Amniotic stem cell (primary cell): ENCODE measurements around the gene PHF20.
"Not testable (repeated sequence)": the region's sequence is repeated elsewhere in the genome, so short reads cannot be mapped to it uniquely, and the experiment has no call there.

ENCODE experiments used
- DNase-seq: peaks from one replicate; lab custom pipeline; 2025; lab: John Stamatoyannopoulos, UW

PHF20 gene

DNA sequence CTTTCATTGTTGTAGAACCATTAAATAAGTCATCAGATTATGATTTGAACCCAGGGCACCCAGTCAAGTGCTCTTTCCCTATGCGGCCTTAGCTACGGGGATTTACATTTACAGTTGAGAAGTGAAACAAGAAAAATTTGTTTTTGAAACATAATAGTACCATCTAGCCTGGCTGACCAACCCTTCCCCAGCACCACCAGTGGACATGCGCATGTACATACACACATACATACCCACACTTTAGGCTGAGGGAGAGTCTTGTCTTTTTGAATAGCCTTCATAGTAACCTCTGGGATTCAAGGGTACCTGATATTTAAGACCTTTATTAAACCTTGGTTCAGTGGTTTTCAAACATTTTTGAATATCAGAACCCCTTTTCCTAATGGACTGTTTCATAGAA lies 148.7 kb downstream of the PHF20 start:
- no peak for DNase-seq

- no peak for DNase-seq
Observed at GRCh38 chr20:35929301-35929700, 157.5 kb downstream of the PHF20 start.

- DNase-seq, result no peak
Observed at GRCh38 chr20:35934050-35934449, 162.2 kb downstream of the PHF20 start.

- no peak for DNase-seq
Observed at GRCh38 chr20:35939264-35939663, 167.4 kb downstream of the PHF20 start.

DNA sequence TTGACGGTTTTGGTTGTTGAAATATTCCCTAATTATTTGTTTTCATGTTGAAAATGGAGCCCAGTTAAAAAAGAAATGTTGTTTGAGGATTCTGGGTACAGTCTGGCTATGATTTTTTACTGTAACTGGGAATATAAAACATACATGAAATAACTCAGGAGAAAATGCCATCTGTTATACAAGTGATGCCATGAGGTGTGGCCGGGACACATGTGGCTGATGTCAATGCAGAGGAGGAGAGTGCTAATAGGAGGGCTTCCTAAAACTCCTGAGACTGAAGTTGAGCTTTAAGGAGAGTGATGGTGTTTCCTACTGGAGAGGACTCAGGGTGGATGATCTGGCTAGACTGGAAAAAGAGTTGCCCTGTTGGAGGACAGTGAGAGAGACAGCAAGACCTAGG lies 169.8 kb downstream of the PHF20 start:
- no peak for DNase-seq

DNA sequence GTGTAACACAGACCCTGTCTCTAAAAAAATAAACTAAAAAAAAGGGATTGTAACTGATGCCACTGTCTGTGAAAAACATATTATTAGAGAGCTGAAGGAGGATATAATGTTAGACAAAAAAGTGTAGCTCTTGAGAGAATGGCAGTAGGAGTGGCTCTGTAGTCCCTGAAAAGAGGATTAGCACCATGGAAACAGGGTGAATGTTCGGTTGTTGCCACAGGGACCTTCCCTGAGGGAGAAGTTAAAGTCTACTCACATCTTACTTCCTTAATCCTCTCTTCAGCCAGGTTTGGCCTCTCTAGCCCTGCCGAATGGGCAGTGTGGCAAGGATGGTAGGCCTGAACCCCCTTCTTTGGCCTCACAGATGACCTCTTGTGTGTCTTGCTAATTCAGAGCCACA lies 170.4 kb downstream of the PHF20 start:
- DNase-seq, result no peak

- no peak for DNase-seq
Observed at GRCh38 chr20:35947489-35947888, 175.7 kb downstream of the PHF20 start.

- DNase-seq, result no peak
Observed at GRCh38 chr20:35947907-35948306, 176.1 kb downstream of the PHF20 start.

DNA sequence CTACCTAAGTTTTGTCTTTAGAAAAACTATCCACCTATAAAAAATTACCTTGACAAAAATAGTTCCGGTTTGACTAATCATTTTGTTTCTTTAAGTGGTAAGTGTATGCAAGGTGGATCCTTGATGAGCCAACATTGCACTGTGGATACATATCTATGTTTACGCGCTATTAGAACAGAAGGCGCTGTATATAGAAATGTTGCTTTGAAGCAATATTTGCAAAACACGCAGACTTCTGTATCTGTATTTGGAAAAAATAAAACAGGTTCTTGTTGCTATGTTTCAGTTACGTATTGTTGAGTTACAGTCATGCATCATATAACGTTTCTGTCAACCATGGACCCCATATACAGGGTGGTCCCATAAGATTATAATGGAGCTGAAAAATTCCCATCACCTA lies 178.3 kb downstream of the PHF20 start:
- no peak for DNase-seq

DNA sequence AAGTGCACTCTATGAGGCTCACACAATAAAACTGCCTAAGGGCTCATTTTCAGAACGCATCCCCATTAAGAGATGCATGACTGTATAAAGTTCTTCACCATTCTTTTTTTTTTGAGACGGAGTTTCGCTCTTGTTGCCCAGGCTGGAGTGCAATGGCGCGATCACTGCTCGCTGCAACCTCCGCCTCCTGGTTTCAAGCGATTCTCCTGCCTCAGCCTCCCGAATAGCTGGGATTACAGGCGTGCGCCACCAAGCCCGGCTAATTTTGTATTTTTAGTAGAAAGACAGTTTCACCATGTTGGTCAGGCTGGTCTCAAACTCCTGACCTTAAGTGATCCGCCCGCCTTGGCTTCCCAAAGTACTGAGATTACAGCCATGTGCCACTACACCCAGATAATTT lies 180.3 kb downstream of the PHF20 start:
- not testable (repeated sequence) for DNase-seq

DNA sequence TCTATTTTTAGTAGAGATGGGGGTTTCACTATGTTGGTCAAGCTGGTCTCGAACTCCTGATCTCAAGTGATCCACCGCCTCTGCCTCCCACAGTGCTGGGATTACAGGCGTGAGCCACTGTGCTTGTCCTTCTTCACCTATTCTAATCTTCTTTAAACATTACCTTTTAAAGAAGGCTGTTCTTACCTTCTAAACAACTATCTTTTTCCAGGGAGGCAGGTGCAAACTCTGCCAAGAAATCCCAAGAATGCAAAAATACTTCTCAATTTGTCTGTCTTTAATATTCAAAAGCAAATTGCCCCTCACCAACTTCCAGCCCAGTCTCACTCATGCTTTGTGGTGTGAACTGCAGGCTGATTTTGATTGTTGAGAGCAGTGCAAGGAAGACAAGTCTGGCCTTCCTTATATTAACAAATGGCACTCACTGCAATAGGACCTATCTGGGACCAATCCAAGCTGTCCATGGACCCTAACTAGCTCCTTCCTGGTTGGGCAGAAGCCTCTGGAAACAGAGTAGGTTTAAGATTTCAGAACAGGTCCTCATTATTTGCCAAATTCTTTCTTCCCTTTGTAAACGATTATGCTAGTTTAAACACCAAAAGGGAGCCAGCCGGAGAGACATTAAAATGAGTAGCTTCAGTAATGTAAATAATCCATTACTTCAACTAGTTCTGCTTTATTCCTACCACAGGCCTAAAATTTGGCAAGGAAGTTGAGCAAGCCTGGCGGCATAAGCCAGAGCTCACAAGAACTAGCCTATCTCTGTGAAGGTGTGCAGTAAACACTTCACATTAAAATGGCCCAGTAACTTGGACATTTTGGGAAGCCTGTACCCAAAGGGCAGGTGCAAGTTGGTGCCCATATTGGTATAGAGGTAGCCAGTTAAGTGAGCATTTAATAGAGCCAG lies 180.9 kb downstream of the PHF20 start:
- no peak for DNase-seq

DNA sequence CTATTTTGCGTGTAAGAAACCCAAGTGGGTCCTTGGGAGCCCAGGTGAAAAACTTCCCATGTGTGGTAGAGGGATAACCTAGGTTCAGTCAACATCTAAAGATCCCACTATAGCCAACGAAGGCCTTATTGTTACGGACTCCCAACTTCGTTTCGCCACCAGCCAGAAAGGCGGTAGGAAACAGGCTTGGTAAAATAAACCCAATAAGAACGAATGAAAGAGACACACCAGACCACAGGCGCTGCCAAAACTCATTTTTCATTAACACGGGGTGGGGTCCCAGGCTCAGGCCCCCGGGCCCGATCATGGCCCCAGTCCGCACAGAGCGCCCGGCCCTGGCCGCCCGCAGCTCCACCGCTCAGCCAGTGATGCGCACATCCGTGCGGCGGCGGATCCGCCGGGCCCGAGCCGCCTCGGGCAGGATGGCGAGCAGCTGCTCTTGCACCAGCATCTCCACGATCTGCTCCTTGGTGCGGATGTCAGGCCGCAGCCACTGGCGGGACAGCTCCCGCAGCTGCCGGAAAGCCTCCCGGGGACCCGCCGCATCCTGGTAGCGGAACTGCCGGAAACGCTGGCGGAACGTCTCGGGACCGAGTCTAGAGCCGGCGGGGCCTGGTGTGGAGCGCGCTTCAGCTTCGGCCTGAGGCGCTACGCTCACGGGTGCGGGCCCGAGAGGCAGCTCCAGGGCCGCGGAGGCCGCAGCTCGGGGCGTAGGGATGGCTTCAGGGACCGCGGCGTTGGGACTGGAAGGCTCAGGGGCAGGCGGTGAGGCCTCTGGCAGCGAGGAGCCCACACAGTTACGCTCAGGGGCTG lies 181.8 kb downstream of the PHF20 start:
- no peak for DNase-seq

DNA sequence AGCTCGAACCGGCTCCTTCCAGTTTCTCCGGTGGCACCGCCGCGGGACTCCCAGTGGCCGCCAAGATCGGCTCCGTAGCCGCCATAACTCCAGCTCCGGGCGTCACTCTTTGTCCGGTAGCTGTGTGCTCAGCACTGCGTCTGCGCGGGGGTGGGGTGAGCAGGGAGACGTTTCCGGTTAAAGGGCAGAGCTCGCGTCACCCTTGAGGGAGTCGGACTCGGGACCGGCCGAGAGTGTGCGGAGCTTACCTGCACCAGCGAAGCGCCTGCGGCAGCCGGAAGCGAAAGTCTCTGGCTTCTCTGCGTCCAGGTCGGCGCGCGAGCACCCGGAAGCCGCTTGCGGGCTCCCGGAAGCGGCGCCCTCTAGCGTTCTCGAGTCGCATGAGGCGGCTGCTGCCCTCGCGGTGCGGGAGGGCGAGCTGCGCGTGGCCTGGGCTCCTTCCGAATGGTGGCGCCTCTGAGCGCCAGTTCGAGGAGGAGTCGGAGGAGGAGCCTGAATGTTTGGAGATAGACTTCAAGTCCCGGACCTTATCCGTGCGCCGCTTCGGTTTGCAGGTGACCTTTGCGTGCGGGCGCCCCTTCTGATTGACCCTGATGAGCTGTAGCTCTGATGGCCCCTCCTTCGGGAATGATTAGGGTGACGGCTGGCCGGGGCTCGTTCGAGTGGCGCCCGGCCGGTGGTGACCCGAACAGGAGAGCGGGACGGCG lies 182.5 kb downstream of the PHF20 start, which contains the start of gene SCAND1:
TSS of gene SCAND1 (minus strand) at position 303 of the 707 bp plus-strand sequence. CDS start at position 85, 218 bp downstream.
- DNase-seq, result peak; percentile 100

DNA sequence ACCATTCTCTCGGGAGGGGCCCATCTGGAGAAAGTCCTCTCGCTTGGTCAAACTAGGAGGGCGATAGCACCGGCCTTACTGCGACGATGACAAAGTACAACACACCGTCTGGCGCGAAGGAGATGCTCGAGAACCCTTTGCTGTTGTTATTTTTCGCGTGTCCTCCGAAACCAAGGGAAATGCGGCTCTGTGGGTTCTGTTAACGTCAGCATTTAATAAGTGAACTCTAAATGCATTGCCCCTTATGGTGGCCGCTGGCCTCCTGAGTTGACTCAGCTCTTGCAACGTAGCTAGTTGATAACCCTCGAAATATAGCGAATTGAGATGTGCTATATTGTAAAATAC lies 183.1 kb downstream of the PHF20 start:
- no peak for DNase-seq

DNA sequence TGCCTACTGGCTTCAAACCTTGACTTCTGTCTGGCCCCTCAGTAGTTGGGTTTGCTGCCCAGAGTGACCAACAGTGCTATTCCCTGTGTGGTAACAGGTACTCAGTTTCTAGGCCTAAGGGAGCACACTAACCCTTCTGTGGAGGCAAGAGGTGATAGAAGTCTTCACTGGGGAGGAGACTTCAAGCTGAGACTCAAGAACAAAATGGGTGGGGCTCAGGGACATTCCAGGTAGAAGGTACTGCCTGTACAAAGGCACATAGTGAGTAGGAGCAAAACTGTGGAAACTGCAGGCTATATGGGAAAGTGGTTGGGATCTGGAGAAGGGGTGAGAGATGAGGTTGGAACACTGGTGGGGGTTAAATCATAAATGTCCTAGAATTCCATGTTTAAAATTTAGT lies 184.8 kb downstream of the PHF20 start:
- no peak for DNase-seq

DNA sequence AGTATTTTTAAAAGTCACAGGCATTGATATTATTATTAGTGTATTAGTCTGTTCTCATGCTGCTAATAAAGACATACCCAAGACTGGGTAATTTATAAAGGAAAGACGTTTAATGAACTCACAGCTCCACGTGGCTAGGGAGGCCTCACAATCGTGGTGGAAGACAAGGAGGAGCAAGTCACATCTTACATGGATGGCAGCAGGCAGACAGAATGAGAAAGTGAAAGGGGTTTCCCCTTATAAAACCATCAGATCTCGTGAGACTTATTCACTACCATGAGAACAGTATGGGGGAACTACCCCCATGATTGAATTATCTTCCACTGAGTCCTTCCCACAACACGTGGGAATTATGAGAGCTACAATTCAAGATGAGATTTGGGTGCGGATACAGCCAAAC lies 187.5 kb downstream of the PHF20 start:
- not testable (repeated sequence) for DNase-seq

GRCh38 chr20:35963878-35964277 lies 192.1 kb downstream of the PHF20 start:
- no peak for DNase-seq

GRCh38 chr20:35967979-35968640 lies 196.3 kb downstream of the PHF20 start, which contains the start of gene CNBD2:
Gene CNBD2, plus strand, starts transcription at chr20:35968590. Its CDS starts 173 bp downstream, at chr20:35968763.
- no peak for DNase-seq

GRCh38 chr20:35968930-35969329 lies 197.1 kb downstream of the PHF20 start:
- no peak for DNase-seq

GRCh38 chr20:35971981-35972380 lies 200.2 kb downstream of the PHF20 start:
- no peak for DNase-seq

DNA sequence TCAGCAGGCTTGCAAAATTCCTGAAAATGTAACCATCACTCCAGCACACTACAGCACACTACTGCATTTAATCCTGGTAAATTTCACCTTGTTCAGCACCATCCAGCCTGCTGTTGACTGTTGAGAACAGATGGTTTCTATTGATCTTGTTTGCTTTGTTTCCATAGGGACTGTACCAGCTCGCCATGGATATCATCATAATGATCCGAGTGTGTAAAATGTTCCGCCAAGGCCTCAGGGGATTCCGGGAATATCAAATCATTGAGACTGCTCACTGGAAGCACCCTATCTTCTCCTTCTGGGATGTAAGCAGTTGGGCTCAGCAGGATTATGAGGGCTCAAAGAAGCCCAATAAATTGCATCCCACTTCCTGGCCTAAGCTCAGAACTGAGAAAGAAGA lies 200.6 kb downstream of the PHF20 start:
- no peak for DNase-seq

DNA sequence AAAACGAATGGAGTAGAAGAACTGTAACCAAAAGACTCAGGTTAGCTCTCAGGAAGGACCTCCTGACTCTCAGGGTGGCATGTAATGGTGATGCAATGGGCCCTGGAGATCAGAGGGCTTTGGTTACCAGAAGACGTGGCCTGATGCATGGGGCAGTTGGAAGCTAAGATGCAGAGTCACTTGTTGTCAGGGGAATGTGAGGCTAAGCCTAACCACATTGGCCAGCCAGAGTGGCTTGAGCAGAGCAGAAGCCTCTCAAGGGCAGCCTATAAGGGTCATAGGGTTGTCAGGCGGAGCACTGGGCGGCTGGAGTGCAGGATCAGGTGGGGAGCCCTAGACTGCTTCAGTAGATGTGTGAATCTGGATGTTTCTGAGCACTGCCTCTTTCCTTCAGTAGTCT lies 202.4 kb downstream of the PHF20 start:
- no peak for DNase-seq
